GM13977 (cell line): ENCODE measurements around the gene EPHA7.
A peak's percentile ranks its signal among the peaks of the same experiment; 100 is the strongest.

Experiments used
- DNase-seq: peaks from one replicate; pipeline ENCODE4 v3.0.0; 2012; ENCODE audit warnings: low spot score
- in situ Hi-C: fragments of 300-500 bp; cut with MboI; formaldehyde crosslinking; loops from one replicate; pipeline ENCODE4 v1.12.0; 2022; ENCODE audit warnings: low sequenced_read_pairs, low pct_unique_long_range_greater_than_20kb, mixed read lengths, inconsistent platforms; ENCODE audit not compliant: unreplicated experiment
- TF ChIP-seq, protein P1 (sequence below): IDR thresholded peaks from 2 replicates; pipeline ENCODE4 v1.5.1; 2012; ENCODE audit warnings: mild to moderate bottlenecking, control low read depth; ENCODE audit not compliant: insufficient read depth; ENCODE audit errors: extremely low read depth, missing control alignments

Gene EPHA7

DNA sequence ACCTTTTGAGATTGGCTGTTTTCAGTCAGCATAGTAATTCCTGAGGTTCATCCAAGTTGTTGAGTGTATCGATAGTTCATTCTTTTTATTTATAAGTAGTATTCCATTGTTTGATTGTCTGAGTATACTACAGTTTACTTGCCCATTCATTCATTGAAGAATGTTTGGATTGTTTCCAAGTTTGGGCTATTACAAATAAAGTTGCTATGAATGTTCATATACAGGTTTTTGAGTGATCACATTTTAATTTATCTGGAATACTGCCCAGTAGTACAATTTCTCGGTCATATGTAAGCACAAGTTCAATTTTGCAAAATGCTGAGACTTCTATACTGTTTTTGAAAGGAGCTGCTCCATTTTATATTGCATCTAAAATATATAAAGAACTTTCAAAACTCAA is 14.2 kb upstream of the EPHA7 start:
- in situ Hi-C loops: no loop called here
- TF ChIP-seq, protein P1, sequence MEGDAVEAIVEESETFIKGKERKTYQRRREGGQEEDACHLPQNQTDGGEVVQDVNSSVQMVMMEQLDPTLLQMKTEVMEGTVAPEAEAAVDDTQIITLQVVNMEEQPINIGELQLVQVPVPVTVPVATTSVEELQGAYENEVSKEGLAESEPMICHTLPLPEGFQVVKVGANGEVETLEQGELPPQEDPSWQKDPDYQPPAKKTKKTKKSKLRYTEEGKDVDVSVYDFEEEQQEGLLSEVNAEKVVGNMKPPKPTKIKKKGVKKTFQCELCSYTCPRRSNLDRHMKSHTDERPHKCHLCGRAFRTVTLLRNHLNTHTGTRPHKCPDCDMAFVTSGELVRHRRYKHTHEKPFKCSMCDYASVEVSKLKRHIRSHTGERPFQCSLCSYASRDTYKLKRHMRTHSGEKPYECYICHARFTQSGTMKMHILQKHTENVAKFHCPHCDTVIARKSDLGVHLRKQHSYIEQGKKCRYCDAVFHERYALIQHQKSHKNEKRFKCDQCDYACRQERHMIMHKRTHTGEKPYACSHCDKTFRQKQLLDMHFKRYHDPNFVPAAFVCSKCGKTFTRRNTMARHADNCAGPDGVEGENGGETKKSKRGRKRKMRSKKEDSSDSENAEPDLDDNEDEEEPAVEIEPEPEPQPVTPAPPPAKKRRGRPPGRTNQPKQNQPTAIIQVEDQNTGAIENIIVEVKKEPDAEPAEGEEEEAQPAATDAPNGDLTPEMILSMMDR: no peak
- DNase-seq: no peak

DNA sequence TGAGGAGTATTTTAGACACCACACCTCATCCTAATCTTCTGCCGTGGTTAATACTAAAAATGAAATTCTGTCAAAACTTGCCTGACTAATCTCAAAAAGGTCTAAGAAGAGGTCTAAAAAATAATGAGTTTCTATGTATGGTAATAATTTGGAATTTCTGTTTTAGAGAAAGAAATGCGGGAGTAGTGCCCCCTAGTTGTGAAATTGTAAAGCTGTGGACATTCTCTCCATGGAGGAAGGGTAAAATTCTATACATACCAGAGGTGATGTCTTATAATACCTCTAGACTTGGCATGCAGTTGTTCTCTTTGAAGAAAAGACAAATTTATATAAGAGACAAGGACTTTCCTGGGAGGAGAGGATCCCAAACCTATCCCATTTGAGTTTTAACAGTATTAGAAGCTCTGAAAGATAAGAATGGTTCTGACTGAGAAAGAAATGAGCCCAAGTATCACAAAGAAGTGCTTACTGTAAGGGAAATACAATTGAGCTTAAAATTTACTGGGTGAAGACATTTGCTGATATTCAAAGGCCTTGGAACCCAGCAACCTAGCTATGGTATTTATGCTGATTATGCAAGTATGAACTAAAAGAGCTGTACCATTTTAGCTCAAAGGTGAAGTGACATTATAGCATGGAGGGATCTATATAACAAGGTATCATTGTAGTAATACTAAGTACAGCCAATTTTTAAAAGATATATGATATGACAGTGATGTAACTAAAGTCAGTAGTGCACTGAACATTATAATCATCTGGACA is 5.1 kb upstream of the EPHA7 start:
- no peak for DNase-seq
- in situ Hi-C loops: no loop called here
- TF ChIP-seq, protein P1: peak; percentile 48

DNA sequence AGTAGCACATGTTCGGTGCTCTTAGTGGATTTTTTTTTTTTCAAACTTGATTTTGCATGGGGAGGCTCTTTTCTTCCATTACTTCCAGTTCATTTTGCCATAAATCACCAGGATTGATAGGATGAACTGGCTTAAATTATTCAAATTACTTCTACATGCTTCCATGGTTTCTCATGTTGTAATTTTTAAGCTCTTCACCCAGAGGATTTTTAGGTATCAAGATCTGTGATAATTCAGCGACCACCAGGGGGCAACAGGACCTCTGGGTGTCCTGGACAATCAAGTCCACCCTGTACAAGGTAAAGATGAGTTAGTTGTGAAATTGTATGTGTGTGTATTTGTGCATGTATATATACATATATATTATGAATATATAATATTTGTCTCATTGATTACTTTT is 4.2 kb upstream of the EPHA7 start:
- no peak for DNase-seq
- TF ChIP-seq, protein P1: peak; percentile 55
- in situ Hi-C loops: no loop called here

DNA sequence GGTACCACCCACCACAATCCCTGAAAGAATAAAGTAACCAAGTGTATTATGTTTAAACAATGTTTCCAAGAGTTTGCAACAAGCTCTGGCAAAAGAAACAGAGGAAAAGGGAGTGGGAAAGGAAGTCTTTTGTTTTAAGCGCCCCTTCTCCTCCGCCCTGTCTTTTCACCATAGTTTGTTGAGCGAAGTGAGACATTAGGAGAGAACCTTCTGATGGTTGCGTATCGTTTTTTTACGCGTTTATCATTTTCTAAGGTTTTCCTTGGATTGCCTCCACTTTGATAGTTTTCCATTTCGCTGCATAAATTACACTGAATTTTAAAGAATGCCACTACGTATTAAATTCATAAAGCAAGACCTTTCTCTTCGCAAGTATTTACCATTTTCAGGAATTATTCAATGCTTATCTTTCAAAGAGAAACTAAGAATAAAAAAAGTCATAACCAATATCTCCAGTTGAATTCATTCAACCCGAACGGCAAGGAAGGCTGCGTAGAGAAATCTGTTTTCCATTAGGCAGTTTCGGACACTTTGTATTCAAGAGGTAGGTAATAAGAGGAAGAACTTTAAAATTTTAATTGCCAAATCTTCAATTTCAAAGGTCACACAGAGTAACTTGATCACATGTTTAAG is 920 bp upstream of the EPHA7 start:
- DNase-seq: no peak
- in situ Hi-C loops: no loop called here
- TF ChIP-seq, protein P1: no peak

DNA sequence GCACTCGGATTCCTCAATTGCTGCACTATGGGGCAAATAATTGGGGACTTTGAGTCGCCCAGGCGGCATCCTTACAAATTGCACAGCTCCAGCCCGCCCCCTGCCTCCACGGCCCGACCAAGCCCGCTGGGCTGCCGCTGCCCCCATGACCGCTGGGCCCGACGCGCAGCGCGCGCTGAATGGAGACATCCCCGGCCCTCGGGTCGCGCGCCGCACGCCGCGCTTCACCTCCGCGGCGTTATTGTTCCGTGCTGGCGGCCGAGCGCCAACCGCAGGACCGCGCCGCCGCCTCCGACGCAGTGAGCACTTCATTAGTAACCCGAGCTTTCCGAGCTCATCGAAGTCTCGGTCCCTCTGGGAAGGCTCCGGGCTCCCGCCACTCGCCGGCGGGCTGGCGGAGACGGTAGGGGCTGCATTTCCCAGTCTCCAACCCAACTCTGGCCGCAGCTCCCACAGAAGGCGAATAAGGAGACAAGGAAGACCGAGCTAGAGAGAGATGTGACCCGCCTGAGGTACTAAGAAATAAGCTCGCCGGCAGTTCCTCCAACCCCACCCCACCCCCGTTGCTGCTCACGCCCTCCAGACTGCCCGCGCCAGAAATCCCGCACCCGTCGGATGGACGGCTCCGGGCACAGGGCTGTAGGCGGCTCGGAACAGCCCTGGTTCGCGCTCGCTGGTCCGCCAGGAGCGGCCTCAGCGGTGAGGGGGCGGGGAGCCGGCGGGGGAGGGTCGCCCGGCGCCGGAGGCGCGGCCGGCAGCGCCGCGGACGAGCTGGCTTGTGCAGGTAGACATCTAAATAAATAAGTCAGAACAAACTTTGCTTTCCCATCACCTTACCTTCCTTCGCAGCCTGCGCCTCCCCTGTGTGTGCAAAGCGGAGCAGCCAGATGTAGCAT is 703 bp downstream of the EPHA7 start:
- DNase-seq: peak; percentile 52
- in situ Hi-C loops: no loop called here
- TF ChIP-seq, protein P1: no peak

DNA sequence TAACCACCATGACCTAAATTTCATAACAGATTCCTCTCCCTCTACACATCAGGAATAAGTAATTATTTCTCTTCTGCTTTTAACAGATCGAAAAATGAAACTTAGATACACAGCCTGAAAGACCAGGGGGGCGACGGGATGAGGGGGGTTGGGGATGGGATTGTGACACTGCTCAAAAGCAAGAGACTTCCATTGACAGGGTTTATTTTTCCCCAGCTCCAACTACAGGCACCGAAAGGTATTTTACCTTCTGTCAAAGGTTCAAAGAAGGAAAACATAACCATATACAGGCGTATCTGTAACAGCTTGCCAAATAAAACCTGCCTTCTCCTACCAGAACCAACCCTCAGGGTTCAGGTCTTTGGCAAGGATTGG is 1.3 kb downstream of the EPHA7 start:
- no peak for DNase-seq
- TF ChIP-seq, protein P1: no peak
- in situ Hi-C loops: no loop called here
